Skin of body (tissue), 2 donors: Measurements from ENCODE around the gene SACS. TPM values are rescaled to one million over a fixed set of nuclear protein-coding genes. Genes with fewer than 3 reads are reported as not detected.
A peak's percentile ranks its signal among the peaks of the same experiment; 100 is the strongest.
"Not testable (repeated sequence)": the region's sequence is repeated elsewhere in the genome, so short reads cannot be mapped to it uniquely, and the experiment has no call there.

Experiments
- DNase-seq: peaks from one replicate; lab custom pipeline; 2025; lab: John Stamatoyannopoulos, UW
- total RNA-seq: library from RNA; depleted of rRNA; stranded (reverse); fragments of >200 nt; gene quantifications from one replicate; pipeline ENCODE4 v1.2.3, GENCODE V29; 2014

Gene SACS
- total RNA-seq, 1 donor from 2014 or later: 25.7 TPM

DNA sequence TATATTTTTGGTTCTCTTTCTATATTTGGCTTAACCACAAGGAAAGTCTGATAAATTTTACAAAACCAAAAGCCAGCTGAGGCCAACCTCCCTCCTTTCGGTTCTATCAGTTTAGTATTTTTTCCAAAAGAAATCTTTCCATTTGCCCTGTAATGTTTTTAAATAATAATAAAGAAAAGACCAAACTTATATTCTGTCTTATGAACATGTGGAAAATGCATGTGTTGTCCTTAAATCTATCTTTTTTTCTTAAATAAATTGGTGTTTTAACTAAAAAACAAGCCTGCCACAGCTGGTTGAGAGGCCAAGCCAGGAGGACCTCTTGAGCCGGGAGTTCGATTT lies 113.6 kb downstream of the SACS start:
- no peak for DNase-seq

- DNase-seq: not testable (repeated sequence)
Measured at GRCh38 chr13:23314837-23315236, 118.7 kb downstream of the SACS start.

- DNase-seq: no peak
Measured at GRCh38 chr13:23292586-23292985, 140.9 kb downstream of the SACS start.

- DNase-seq: peak; percentile 13
Measured at GRCh38 chr13:23289917-23290357, 143.6 kb downstream of the SACS start.

DNA sequence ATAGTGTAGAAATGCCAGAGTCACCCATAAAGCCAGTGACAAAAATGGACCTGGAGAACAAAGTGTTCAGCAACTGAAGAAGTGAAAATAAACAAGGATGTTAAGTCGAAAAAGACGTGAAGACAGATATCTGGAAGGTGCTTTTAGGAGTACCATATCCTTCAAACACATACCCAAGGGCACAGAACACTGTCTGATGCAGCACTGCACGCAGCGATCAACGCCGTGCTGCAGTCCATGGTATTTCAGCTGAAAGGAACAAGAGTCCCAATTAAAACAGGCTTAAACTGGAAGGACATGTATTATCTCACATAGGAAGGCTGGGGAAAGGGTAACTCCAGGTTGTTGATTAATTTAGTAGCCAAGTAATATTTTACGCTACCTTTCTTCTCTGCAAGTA lies 144.5 kb downstream of the SACS start:
- DNase-seq: no peak

- peak; percentile 18 for DNase-seq
Measured at GRCh38 chr13:23288564-23288963, 144.9 kb downstream of the SACS start.

GRCh38 chr13:23279321-23279720 lies 154.2 kb downstream of the SACS start:
- no peak for DNase-seq

Other genes starting within 250 kb of the SACS start
- gene TNFRSF19, start 136.7 kb upstream of the SACS start, total RNA-seq: 69.0 TPM